SJSA1 (cell line): ENCODE data around the gene FAM168A. TPM values are rescaled to one million over a fixed set of nuclear protein-coding genes. Genes with fewer than 3 reads are reported as not detected.
A peak's percentile ranks its signal among the peaks of the same experiment; 100 is the strongest.

Source experiments
- DNase-seq, 2 experiments: peaks; one replicate each; pipeline ENCODE4 v3.0.0-alpha.2; 2015 to 2020; ENCODE audit warnings: low spot score in 2 of 2, low read depth in 1 of 2
- H3K27ac ChIP-seq: fragments of 250-450 bp; sonication (Bioruptor Pico); 2 replicates; pipeline ENCODE4 v1.5.1; 2020; ENCODE audit warnings: mild to moderate bottlenecking, moderate library complexity
- H3K27me3 ChIP-seq: fragments of 250-450 bp; sonication (Bioruptor Pico); replicated peaks from 2 replicates; pipeline ENCODE4 v1.5.1; 2020; ENCODE audit warnings: mild to moderate bottlenecking, moderate library complexity
- H3K36me3 ChIP-seq: fragments of 250-450 bp; sonication (Bioruptor Pico); 2 replicates; pipeline ENCODE4 v1.5.1; 2020; ENCODE audit warnings: mild to moderate bottlenecking
- H3K4me1 ChIP-seq: fragments of 250-450 bp; sonication (Bioruptor Pico); replicated peaks from 2 replicates; pipeline ENCODE4 v1.6.1; 2021; ENCODE audit warnings: mild to moderate bottlenecking
- H3K4me3 ChIP-seq: fragments of 250-450 bp; sonication (Bioruptor Pico); 2 replicates; pipeline ENCODE4 v1.5.1; 2020; ENCODE audit warnings: mild to moderate bottlenecking
- H3K9me3 ChIP-seq: fragments of 250-450 bp; sonication (Bioruptor Pico); replicated peaks from 2 replicates; pipeline ENCODE4 v1.5.1; 2020; ENCODE audit warnings: mild to moderate bottlenecking
- total RNA-seq: library from RNA; depleted of rRNA; stranded (reverse); fragments of >200 nt; shearing (Covaris generic); gene quantifications from 2 replicates; pipeline ENCODE4 v1.2.3, GENCODE V29; 2014

FAM168A gene
- total RNA-seq, 1 experiment from 2014 or later, result 15.2 TPM

GRCh38 chr11:73404506-73405145, 193.3 kb downstream of the FAM168A start:
- Histone ChIP-seq H3K27me3 (no peaks in the 10 kb centered on the region), H3K27ac (no peak overlapping the region), H3K4me3 (no peak overlapping the region), H3K36me3 (peaks cover 7% of the 10 kb centered on the region; the same call in 1 of the 2 replicates), H3K9me3 (no peaks in the 10 kb centered on the region), H3K4me1 (peaks cover under 1% of the 10 kb centered on the region; the same call in 1 of the 2 replicates)
- no peak for DNase-seq

GRCh38 chr11:73404048-73404447, 193.9 kb downstream of the FAM168A start:
- Histone ChIP-seq H3K9me3 (no peaks in the 10 kb centered on the region), H3K36me3 (peaks cover 3% of the 10 kb centered on the region; the same call in 1 of the 2 replicates), H3K27me3 (no peaks in the 10 kb centered on the region), H3K4me1 (peaks cover 6% of the 10 kb centered on the region), H3K4me3 (no peak overlapping the region), H3K27ac (no peak overlapping the region)
- DNase-seq, result peak in 1 of 2 experiments; percentile 31

DNA sequence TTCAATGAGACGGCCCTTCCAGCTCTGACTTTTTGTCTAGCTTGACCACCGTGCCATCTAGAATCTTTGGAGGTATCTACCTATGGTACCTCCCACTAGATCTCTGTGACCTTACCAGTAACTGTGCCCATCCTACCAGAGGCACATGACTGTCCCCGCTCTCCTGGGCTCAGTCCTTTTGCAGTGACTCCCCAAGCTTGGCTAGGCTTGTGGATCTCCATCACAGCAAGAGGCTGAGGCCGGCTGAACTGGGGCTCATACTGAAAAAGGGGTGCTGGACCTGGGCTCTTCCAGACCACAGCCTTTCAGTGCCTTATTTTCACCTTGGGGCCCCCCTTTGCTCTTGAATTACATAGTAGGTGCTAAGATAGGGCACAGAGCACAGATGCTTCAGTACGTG, 194.4 kb downstream of the FAM168A start:
- DNase-seq, result no peak
- no peaks in the 10 kb centered on the region for H3K9me3 ChIP-seq
- peaks cover 3% of the 10 kb centered on the region; the same call in 1 of the 2 replicates for H3K36me3 ChIP-seq
- H3K27ac ChIP-seq, result no peak overlapping the region
- no peaks in the 10 kb centered on the region for H3K27me3 ChIP-seq
- no peak overlapping the region for H3K4me3 ChIP-seq
- peaks cover 9% of the 10 kb centered on the region for H3K4me1 ChIP-seq

DNA sequence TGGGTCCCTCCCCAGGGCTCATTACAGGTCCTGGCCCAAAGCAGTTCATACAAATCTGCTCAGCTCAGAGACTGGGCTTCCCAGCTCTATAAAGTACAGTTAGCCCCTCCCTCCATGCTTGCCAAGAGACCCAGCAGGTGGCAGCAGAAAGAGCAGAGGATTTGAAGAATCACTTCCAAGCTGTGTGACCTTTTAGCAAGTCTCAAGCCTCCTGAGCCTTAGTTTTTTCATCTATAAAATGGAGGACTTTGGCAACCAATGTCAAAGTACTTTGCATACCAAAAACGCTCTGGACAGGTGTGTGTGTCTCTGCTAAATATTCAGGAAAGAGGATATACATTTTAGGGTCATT, 195.1 kb downstream of the FAM168A start:
- Histone ChIP-seq H3K27me3 (no peaks in the 10 kb centered on the region), H3K36me3 (no peaks in the 10 kb centered on the region; the same call in 1 of the 2 replicates), H3K4me3 (no peak overlapping the region), H3K4me1 (peaks cover 9% of the 10 kb centered on the region), H3K27ac (no peak overlapping the region), H3K9me3 (no peaks in the 10 kb centered on the region)
- no peak for DNase-seq

GRCh38 chr11:73401924-73402833, 195.7 kb downstream of the FAM168A start:
- Histone ChIP-seq H3K4me3 (no peak overlapping the region), H3K27me3 (no peaks in the 10 kb centered on the region), H3K36me3 (no peaks in the 10 kb centered on the region; the same call in 1 of the 2 replicates), H3K4me1 (peaks cover 9% of the 10 kb centered on the region), H3K9me3 (no peaks in the 10 kb centered on the region), H3K27ac (no peak overlapping the region)
- no peak for DNase-seq

- DNase-seq, result no peak
Observed at GRCh38 chr11:73401217-73401923, 196.5 kb downstream of the FAM168A start.

DNA sequence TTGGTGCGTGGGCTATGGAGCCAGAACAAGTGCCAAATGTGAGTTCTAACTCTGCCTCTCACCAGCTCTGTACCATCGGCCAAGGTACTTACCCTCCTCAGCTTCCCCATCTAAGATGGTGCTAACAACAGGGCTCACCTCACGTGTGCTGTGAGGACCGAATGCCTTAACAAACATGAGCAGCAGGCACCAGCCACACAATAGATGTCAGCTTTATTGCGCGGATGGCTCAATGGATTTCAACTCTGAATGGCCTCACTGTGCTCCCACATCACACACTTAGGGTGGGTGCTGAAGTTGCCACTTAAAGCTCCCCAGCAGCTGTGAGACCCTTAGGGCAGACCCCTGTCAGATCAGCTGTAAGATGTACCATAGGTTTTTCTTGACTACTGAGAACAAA, 197.6 kb downstream of the FAM168A start:
- peaks cover 9% of the 10 kb centered on the region for H3K4me1 ChIP-seq
- DNase-seq, result no peak
- H3K27ac ChIP-seq, result no peak overlapping the region
- H3K9me3 ChIP-seq, result no peaks in the 10 kb centered on the region
- peaks cover 17% of the 10 kb centered on the region for H3K36me3 ChIP-seq
- no peaks in the 10 kb centered on the region for H3K27me3 ChIP-seq
- H3K4me3 ChIP-seq, result no peak overlapping the region

More at GRCh38 chr11:73401217-73401923, 196.5 kb downstream of the FAM168A start:
- H3K4me3 ChIP-seq, result no peak overlapping the region
- H3K27me3 ChIP-seq, result no peaks in the 10 kb centered on the region
- H3K9me3 ChIP-seq, result no peaks in the 10 kb centered on the region
- no peak overlapping the region for H3K27ac ChIP-seq
- H3K4me1 ChIP-seq, result peaks cover 9% of the 10 kb centered on the region
- H3K36me3 ChIP-seq, result peaks cover 8% of the 10 kb centered on the region; the same call in 1 of the 2 replicates

GRCh38 chr11:73399636-73400035, 198.3 kb downstream of the FAM168A start:
- Histone ChIP-seq H3K36me3 (peaks cover 24% of the 10 kb centered on the region), H3K9me3 (no peaks in the 10 kb centered on the region), H3K27ac (no peak overlapping the region), H3K27me3 (no peaks in the 10 kb centered on the region), H3K4me1 (peaks cover 9% of the 10 kb centered on the region), H3K4me3 (no peak overlapping the region)
- no peak for DNase-seq

DNA sequence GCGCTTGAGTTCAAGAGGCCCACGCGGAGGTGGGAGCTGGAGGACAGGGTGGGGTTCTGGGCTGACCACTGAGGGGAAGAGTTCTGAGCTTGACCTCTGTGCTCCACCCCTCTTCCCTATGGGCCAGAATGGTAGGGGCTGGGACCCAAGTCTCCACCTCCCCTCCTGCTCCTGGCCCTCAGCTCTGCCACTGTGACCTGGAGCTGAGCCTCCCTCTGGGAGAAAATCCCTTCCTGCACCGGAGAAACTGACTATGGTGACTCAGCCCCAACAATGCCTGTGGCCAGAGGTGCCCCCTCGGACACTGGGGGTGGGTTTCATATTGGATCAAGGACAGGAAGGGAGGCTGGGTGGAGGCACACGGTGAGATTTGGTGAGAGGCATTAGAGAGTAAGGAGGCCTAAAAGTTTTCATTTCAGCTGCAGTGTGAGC, 198.7 kb downstream of the FAM168A start:
- no peak overlapping the region for H3K27ac ChIP-seq
- no peak for DNase-seq
- H3K4me3 ChIP-seq, result no peak overlapping the region
- peaks cover 9% of the 10 kb centered on the region for H3K4me1 ChIP-seq
- H3K27me3 ChIP-seq, result no peaks in the 10 kb centered on the region
- H3K9me3 ChIP-seq, result no peaks in the 10 kb centered on the region
- peaks cover 29% of the 10 kb centered on the region for H3K36me3 ChIP-seq

GRCh38 chr11:73398721-73399120, 199.2 kb downstream of the FAM168A start:
- H3K27ac ChIP-seq, result no peak overlapping the region

GRCh38 chr11:73398132-73398526, 199.8 kb downstream of the FAM168A start:
- H3K9me3 ChIP-seq, result no peaks in the 10 kb centered on the region
- H3K4me1 ChIP-seq, result peaks cover 9% of the 10 kb centered on the region
- H3K27me3 ChIP-seq, result no peaks in the 10 kb centered on the region
- peaks cover 37% of the 10 kb centered on the region for H3K36me3 ChIP-seq
- no peak overlapping the region for H3K27ac ChIP-seq
- DNase-seq, result no peak
- no peak overlapping the region for H3K4me3 ChIP-seq

More at GRCh38 chr11:73398721-73399120, 199.2 kb downstream of the FAM168A start:
- no peak for DNase-seq
- H3K4me3 ChIP-seq, result no peak overlapping the region
- peaks cover 9% of the 10 kb centered on the region for H3K4me1 ChIP-seq
- peaks cover 31% of the 10 kb centered on the region for H3K36me3 ChIP-seq
- H3K27me3 ChIP-seq, result no peaks in the 10 kb centered on the region
- no peaks in the 10 kb centered on the region for H3K9me3 ChIP-seq

GRCh38 chr11:73397468-73398131, 200.3 kb downstream of the FAM168A start:
- Histone ChIP-seq H3K36me3 (peaks cover 37% of the 10 kb centered on the region), H3K4me1 (peaks cover 9% of the 10 kb centered on the region)
- no peak for DNase-seq

GRCh38 chr11:73396985-73397384, 200.9 kb downstream of the FAM168A start:
- H3K36me3 ChIP-seq, result peaks cover 37% of the 10 kb centered on the region

More at GRCh38 chr11:73397468-73398131, 200.3 kb downstream of the FAM168A start:
- Histone ChIP-seq H3K27ac (no peak overlapping the region), H3K9me3 (no peaks in the 10 kb centered on the region), H3K4me3 (no peak overlapping the region), H3K27me3 (no peaks in the 10 kb centered on the region)

More at GRCh38 chr11:73396985-73397384, 200.9 kb downstream of the FAM168A start:
- no peaks in the 10 kb centered on the region for H3K9me3 ChIP-seq
- H3K27ac ChIP-seq, result no peak overlapping the region
- H3K4me3 ChIP-seq, result no peak overlapping the region
- H3K4me1 ChIP-seq, result peaks cover 9% of the 10 kb centered on the region
- DNase-seq, result no peak
- H3K27me3 ChIP-seq, result no peaks in the 10 kb centered on the region
